Measurements from ENCODE around the gene TBX18. TPM values are rescaled to one million over a fixed set of nuclear protein-coding genes. Genes with fewer than 3 reads are reported as not detected.
A peak's percentile ranks its signal among the peaks of the same experiment; 100 is the strongest.

TBX18 gene
- total RNA-seq (under 1 TPM; 0.19 to 0.59 TPM), polyA plus RNA-seq (under 1 TPM in 1 of 2 donors, not detected in 1; 0.10 TPM)

DNA sequence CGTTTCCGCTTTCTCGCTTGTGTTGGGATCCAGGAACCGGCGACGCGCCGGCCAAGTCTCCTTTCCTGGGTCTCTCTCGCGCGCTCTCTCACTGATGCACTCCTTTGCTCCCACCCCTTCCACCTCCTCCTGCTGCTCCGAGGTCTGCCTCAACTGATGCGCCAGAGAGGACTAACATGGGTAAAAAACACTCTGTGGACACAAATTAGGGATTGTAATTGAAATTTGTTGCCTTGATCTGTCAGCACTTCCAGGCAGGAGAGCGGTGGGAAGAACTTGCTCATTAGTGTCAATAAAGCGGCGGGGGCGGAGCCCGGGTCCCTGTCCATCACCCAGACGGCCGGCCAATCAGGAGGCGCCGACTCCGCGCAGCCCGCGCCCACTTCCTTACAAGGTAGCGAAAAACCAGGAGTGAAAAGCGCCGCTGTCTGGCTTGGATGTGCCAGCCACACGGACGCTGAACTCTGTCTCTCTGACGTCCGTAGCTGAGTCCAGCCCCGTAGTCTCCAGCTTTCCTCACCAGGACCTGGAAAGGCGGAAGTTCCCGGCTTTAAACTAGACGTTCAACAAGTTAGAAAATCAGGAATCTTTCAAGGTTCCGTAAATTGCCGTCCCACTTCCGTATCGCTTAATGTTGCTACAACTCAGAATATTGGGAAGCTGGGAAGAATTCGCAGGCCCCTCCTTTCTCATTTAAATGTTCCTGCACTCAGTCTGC is at the start of gene TBX18:
Gene TBX18, minus strand, starts transcription at position 267 of the 718 bp plus-strand sequence. CDS start 417 bp downstream, outside the sequence.
- peak; percentile 8 for TF ChIP-seq SP1 (IDR thresholded peaks at IDR 0.05)
- peak in 1 of 2 donors; percentile 22 for TF ChIP-seq HNF4A (conservative IDR thresholded peaks at IDR 0.05)
- TF ChIP-seq, protein P1, sequence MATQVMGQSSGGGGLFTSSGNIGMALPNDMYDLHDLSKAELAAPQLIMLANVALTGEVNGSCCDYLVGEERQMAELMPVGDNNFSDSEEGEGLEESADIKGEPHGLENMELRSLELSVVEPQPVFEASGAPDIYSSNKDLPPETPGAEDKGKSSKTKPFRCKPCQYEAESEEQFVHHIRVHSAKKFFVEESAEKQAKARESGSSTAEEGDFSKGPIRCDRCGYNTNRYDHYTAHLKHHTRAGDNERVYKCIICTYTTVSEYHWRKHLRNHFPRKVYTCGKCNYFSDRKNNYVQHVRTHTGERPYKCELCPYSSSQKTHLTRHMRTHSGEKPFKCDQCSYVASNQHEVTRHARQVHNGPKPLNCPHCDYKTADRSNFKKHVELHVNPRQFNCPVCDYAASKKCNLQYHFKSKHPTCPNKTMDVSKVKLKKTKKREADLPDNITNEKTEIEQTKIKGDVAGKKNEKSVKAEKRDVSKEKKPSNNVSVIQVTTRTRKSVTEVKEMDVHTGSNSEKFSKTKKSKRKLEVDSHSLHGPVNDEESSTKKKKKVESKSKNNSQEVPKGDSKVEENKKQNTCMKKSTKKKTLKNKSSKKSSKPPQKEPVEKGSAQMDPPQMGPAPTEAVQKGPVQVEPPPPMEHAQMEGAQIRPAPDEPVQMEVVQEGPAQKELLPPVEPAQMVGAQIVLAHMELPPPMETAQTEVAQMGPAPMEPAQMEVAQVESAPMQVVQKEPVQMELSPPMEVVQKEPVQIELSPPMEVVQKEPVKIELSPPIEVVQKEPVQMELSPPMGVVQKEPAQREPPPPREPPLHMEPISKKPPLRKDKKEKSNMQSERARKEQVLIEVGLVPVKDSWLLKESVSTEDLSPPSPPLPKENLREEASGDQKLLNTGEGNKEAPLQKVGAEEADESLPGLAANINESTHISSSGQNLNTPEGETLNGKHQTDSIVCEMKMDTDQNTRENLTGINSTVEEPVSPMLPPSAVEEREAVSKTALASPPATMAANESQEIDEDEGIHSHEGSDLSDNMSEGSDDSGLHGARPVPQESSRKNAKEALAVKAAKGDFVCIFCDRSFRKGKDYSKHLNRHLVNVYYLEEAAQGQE (IDR thresholded peaks at IDR 0.05): peak; percentile 20
- TF ChIP-seq, protein P2, sequence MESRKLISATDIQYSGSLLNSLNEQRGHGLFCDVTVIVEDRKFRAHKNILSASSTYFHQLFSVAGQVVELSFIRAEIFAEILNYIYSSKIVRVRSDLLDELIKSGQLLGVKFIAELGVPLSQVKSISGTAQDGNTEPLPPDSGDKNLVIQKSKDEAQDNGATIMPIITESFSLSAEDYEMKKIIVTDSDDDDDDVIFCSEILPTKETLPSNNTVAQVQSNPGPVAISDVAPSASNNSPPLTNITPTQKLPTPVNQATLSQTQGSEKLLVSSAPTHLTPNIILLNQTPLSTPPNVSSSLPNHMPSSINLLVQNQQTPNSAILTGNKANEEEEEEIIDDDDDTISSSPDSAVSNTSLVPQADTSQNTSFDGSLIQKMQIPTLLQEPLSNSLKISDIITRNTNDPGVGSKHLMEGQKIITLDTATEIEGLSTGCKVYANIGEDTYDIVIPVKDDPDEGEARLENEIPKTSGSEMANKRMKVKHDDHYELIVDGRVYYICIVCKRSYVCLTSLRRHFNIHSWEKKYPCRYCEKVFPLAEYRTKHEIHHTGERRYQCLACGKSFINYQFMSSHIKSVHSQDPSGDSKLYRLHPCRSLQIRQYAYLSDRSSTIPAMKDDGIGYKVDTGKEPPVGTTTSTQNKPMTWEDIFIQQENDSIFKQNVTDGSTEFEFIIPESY (IDR thresholded peaks at IDR 0.05): no peak
- peak in 1 of 2 donors; percentile 42 for TF ChIP-seq RXRA (IDR thresholded peaks at IDR 0.05)
- 5% methylated on average over 42 of the region's 42 CpGs for WGBS
- DNase-seq (ENCODE audit: low spot score): no peak
- Histone ChIP-seq H3K27ac (ENCODE audit: low read depth in 1 of 2, low read length in 2 of 2) (peak within 1 kb of the TSS in 1 of 2 donors; percentile 7), H3K4me3 (ENCODE audit: low read depth in 1 of 3, low read length in 3 of 3) (peak within 1 kb of the TSS in 2 of 3 donors; percentile 6 to 43), H3K36me3 (ENCODE audit: control insufficient read depth in 4 of 4, insufficient read depth in 3 of 4, low read depth in 1 of 4, low read length in 3 of 4) (no peaks in the 10 kb centered on the region), H3K9ac (ENCODE audit: low read depth in 1 of 2, low read length in 2 of 2) (no peak within 1 kb of the TSS), H3K27me3 (ENCODE audit: control insufficient read depth in 4 of 4, insufficient read depth in 4 of 4, low read length in 3 of 4) (peaks cover 2 to 54% (median 31%) of the 10 kb centered on the region in 4 donors), H3K4me1 (ENCODE audit: control insufficient read depth in 4 of 4, insufficient read depth in 4 of 4, low read length in 3 of 4) (peaks cover 7 to 19% (median 10%) of the 10 kb centered on the region in 4 donors), H3K9me3 (ENCODE audit: control insufficient read depth in 4 of 4, low read length in 3 of 4) (peaks cover 0 to 34% (median 0%) of the 10 kb centered on the region in 4 donors)

DNA sequence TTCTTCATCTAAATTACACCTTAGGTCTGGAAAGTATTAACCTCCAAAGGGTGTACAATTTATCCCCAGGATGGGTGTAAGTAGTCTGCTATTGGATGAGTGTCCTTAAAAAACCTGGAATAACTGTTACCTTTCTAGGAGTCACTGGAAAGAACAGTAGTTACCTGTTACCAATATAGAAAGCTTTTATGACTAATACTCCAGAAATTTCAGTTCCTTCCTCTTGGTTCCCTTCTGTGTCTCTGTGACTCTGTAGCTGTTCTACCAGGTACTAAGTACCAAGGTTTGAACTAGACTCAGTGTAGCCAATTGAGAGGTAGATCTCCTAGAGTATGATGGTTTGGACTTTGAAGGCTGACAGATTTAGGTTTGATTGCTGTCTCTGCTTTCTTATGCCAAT is 47.0 kb upstream of the TBX18 start:
- Histone ChIP-seq H3K27me3 (ENCODE audit: control insufficient read depth in 4 of 4, insufficient read depth in 4 of 4, low read length in 3 of 4) (no peaks in the 10 kb centered on the region), H3K9ac (ENCODE audit: low read depth in 1 of 2, low read length in 2 of 2) (no peak overlapping the region), H3K9me3 (ENCODE audit: control insufficient read depth in 4 of 4, low read length in 3 of 4) (no peaks in the 10 kb centered on the region), H3K36me3 (ENCODE audit: control insufficient read depth in 4 of 4, insufficient read depth in 3 of 4, low read depth in 1 of 4, low read length in 3 of 4) (no peaks in the 10 kb centered on the region), H3K4me1 (ENCODE audit: control insufficient read depth in 4 of 4, insufficient read depth in 4 of 4, low read length in 3 of 4) (peaks cover 0 to 5% (median 0%) of the 10 kb centered on the region in 4 donors), H3K27ac (ENCODE audit: low read depth in 1 of 2, low read length in 2 of 2) (no peak overlapping the region), H3K4me3 (ENCODE audit: low read depth in 1 of 3, low read length in 3 of 3) (no peak overlapping the region)
- no peak for DNase-seq (ENCODE audit: low spot score)
- TF ChIP-seq, protein P3, sequence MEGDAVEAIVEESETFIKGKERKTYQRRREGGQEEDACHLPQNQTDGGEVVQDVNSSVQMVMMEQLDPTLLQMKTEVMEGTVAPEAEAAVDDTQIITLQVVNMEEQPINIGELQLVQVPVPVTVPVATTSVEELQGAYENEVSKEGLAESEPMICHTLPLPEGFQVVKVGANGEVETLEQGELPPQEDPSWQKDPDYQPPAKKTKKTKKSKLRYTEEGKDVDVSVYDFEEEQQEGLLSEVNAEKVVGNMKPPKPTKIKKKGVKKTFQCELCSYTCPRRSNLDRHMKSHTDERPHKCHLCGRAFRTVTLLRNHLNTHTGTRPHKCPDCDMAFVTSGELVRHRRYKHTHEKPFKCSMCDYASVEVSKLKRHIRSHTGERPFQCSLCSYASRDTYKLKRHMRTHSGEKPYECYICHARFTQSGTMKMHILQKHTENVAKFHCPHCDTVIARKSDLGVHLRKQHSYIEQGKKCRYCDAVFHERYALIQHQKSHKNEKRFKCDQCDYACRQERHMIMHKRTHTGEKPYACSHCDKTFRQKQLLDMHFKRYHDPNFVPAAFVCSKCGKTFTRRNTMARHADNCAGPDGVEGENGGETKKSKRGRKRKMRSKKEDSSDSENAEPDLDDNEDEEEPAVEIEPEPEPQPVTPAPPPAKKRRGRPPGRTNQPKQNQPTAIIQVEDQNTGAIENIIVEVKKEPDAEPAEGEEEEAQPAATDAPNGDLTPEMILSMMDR (IDR thresholded peaks at IDR 0.05; ENCODE audit: low read depth, low read length, missing input control): no peak
- TF ChIP-seq JUND (IDR thresholded peaks at IDR 0.05) (no peak), TAF1 (conservative IDR thresholded peaks at IDR 0.05) (no peak), EGR1 (IDR thresholded peaks at IDR 0.05; ENCODE audit: low read depth in 2 of 2) (no peak), FOXA2 (IDR thresholded peaks at IDR 0.05) (no peak), HNF4G (IDR thresholded peaks at IDR 0.05) (no peak), NR2F2 (IDR thresholded peaks at IDR 0.05) (no peak), HNF4A (conservative IDR thresholded peaks at IDR 0.05) (no peak), RXRA (IDR thresholded peaks at IDR 0.05) (no peak), YY1 (IDR thresholded peaks at IDR 0.05) (no peak), RAD21 (IDR thresholded peaks at IDR 0.05) (no peak)
- TF ChIP-seq, protein P4, sequence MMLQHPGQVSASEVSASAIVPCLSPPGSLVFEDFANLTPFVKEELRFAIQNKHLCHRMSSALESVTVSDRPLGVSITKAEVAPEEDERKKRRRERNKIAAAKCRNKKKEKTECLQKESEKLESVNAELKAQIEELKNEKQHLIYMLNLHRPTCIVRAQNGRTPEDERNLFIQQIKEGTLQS (IDR thresholded peaks at IDR 0.05): no peak
- TF ChIP-seq, protein P5, sequence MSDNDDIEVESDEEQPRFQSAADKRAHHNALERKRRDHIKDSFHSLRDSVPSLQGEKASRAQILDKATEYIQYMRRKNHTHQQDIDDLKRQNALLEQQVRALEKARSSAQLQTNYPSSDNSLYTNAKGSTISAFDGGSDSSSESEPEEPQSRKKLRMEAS (IDR thresholded peaks at IDR 0.05): no peak
- TF ChIP-seq, protein P1 (IDR thresholded peaks at IDR 0.05): no peak
